Dedifferentiated amniotic fluid mesenchymal stem cell (primary cell): ENCODE data around the gene IL18RAP.
A peak's percentile ranks its signal among the peaks of the same experiment; 100 is the strongest.

Experiments used
- DNase-seq: peaks from one replicate; pipeline ENCODE4 v3.0.0-alpha.2; 2016; ENCODE audit errors: extremely low spot score

The IL18RAP gene

GRCh38 chr2:102421890-102422759 is 835 bp upstream of the IL18RAP start:
- DNase-seq: no peak

- DNase-seq: no peak
Observed at GRCh38 chr2:102423368-102423767, 408 bp downstream of the IL18RAP start.

- no peak for DNase-seq
Observed at GRCh38 chr2:102424754-102425153, 1.8 kb downstream of the IL18RAP start.

GRCh38 chr2:102425441-102426132 is 2.6 kb downstream of the IL18RAP start:
- no peak for DNase-seq

GRCh38 chr2:102427249-102427648 is 4.3 kb downstream of the IL18RAP start:
- no peak for DNase-seq

GRCh38 chr2:102428573-102428972 is 5.6 kb downstream of the IL18RAP start:
- DNase-seq: no peak

GRCh38 chr2:102432386-102432785 is 9.4 kb downstream of the IL18RAP start:
- DNase-seq: no peak

GRCh38 chr2:102433973-102434654 is 11.2 kb downstream of the IL18RAP start:
- DNase-seq: no peak

GRCh38 chr2:102434655-102435381 is 11.9 kb downstream of the IL18RAP start:
- no peak for DNase-seq

- DNase-seq: no peak
Observed at GRCh38 chr2:102435741-102436140, 12.8 kb downstream of the IL18RAP start.

GRCh38 chr2:102436323-102436722 is 13.4 kb downstream of the IL18RAP start:
- DNase-seq: no peak

- no peak for DNase-seq
Observed at GRCh38 chr2:102437122-102437521, 14.2 kb downstream of the IL18RAP start.

- DNase-seq: no peak
Observed at GRCh38 chr2:102438111-102438510, 15.2 kb downstream of the IL18RAP start.

GRCh38 chr2:102438578-102438977 is 15.6 kb downstream of the IL18RAP start:
- DNase-seq: no peak

- no peak for DNase-seq
Observed at GRCh38 chr2:102439065-102439695, 16.2 kb downstream of the IL18RAP start.

GRCh38 chr2:102442967-102443828 is 20.2 kb downstream of the IL18RAP start:
- no peak for DNase-seq

GRCh38 chr2:102444233-102444632 is 21.3 kb downstream of the IL18RAP start:
- no peak for DNase-seq

- DNase-seq: no peak
Observed at GRCh38 chr2:102446936-102447335, 24.0 kb downstream of the IL18RAP start.

GRCh38 chr2:102449370-102449974 is 26.5 kb downstream of the IL18RAP start:
- DNase-seq: peak; percentile 64

GRCh38 chr2:102451968-102452367 is 29.0 kb downstream of the IL18RAP start:
- DNase-seq: no peak
